ENCODE data around the gene NIPAL1. TPM values are rescaled to one million over a fixed set of nuclear protein-coding genes. Genes with fewer than 3 reads are reported as not detected.

Gene NIPAL1
- total RNA-seq = 35.3 TPM

DNA sequence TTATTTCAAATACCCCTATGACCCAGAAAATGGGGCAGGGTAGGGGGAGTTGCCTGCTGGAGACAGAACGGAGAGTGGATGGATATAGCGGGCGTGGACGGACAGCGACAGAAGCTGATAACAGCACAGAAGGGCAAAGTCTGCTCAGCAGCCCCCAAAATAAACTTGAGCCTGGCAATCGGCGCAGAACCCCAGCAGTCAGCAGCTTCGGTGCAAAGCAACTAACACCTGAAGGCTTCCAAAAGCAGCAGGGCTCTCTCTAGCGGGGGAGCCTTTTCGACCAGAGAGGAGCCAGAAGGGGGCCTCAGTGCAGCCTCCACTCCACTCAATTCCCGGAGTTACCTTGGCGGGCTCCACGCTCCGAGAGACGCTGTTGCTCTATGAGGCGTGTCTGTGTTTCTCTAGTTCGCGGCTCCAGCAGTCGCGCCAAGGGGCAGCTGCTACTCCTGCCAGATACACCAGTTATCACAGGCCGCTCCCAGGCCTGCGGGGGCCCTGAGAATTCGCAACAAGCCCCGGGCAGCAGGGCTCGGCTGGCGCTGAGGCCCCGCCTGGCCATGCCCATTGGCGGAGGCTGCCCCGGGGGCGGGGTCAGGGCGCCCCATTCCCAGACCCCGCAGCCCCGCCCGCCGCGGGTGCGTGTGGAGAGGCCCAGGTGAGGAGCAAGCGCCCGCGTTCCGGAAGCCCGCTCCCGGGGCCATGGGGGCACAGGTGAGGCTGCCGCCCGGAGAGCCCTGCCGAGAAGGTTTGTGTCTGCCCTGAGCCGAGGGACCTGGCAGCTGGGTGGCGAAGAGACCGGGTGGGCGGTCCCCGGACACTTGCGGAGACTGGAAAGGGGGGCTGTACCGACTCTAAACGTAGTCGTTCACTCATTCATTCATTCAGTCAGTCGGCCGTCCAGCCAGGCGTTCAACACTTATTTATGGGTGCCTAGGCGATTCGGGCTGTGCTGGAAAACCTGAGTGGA is at the start of gene NIPAL1, which contains the start of gene CNGA1:
Gene NIPAL1 (plus strand): TSS at position 632 of the 967 bp plus-strand sequence. CDS start 68 bp downstream, at position 700.
Gene CNGA1 (minus strand): TSS at position 541 of the 967 bp plus-strand sequence. CDS start 63,992 bp downstream, outside the sequence.

Other genes starting within 250 kb of the NIPAL1 start
- gene CORIN, start 178.7 kb upstream of the NIPAL1 start, total RNA-seq = 1.7 TPM
- gene NFXL1, start 102.2 kb upstream of the NIPAL1 start, total RNA-seq = 24.3 TPM
- gene CNGA1, start 91 bp upstream of the NIPAL1 start, total RNA-seq = 14.1 TPM
- 2.9 TPM for gene TXK, start 117.5 kb downstream of the NIPAL1 start, total RNA-seq

Measured in camera-type eye (tissue), 1 donor.